GM18870 (cell line): ENCODE measurements around the gene TRMO.

Experiments
- ATAC-seq: cut with Tn5 transposase; IDR thresholded peaks from one replicate; pipeline ENCODE4 v1.9.1; 2021; ENCODE audit warnings: moderate library complexity; ENCODE audit not compliant: unreplicated experiment

TRMO gene

DNA sequence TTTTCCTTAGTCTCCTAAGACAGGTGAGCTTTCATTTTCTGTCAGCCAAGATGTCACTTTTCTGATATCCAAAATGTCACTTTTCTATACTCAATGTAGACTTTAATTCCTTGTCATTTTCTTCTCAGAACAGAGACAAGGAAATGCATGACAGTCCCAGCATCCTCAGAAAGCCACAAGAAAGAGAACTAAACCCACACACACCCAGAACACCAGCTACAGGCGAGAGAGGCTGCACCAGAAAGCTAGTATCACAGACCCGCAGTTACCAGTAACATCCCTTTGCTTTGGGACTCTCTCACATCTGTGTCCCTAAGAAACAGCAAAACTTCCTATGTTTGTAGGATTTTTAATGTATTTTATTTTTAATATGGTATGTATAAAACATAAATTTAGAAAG, 17.1 kb downstream of the TRMO start:
- ATAC-seq = no peak

DNA sequence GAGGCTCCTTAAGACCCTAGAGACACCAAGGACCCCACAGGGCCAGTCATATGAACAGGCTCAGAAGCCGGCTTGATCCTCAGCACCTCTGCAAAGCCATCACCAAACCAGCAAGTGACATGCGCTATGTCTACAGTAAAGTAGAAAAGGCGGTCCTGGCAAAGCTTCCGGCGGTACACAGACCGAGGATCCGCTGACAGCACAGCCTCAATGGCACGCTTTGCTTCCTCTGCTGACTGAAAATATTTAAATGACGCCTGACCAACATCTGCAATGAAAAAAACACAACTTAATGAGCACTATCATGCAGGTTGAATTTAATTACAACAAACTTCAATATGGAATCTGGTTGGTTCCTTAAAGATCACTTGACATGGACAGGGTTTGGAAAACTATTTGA, 17.6 kb downstream of the TRMO start:
- no peak for ATAC-seq

- ATAC-seq = no peak
These were observed 19.1 kb downstream of the TRMO start for GRCh38 chr9:97903177-97903576.

GRCh38 chr9:97900738-97901565, 21.3 kb downstream of the TRMO start:
- ATAC-seq = no peak

- no peak for ATAC-seq
These were observed 22.1 kb downstream of the TRMO start for GRCh38 chr9:97900103-97900737.

- ATAC-seq = no peak
These were observed 26.5 kb downstream of the TRMO start for GRCh38 chr9:97895695-97896332.

DNA sequence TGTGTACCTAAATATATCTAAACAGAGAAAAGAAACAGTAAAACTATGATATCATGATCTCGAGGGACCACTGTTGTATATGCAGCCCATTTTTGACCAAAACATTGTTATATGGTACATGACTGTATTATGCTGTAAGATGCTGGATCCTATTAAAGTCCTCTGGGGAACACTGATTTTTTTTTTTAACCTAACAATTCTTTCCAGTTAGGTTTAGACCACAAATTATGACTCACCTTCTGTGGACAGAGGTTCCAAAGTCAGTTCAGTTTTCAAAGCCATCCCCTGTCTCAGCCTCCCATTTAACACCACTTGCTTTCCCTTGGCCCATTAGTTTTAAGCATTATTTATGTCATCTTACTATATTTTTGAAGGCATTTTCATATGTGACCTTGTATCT, 27.1 kb downstream of the TRMO start:
- ATAC-seq = no peak

- ATAC-seq = no peak
These were observed 29.9 kb downstream of the TRMO start for GRCh38 chr9:97892421-97892820.

- ATAC-seq = no peak
These were observed 30.6 kb downstream of the TRMO start for GRCh38 chr9:97891736-97892135.

DNA sequence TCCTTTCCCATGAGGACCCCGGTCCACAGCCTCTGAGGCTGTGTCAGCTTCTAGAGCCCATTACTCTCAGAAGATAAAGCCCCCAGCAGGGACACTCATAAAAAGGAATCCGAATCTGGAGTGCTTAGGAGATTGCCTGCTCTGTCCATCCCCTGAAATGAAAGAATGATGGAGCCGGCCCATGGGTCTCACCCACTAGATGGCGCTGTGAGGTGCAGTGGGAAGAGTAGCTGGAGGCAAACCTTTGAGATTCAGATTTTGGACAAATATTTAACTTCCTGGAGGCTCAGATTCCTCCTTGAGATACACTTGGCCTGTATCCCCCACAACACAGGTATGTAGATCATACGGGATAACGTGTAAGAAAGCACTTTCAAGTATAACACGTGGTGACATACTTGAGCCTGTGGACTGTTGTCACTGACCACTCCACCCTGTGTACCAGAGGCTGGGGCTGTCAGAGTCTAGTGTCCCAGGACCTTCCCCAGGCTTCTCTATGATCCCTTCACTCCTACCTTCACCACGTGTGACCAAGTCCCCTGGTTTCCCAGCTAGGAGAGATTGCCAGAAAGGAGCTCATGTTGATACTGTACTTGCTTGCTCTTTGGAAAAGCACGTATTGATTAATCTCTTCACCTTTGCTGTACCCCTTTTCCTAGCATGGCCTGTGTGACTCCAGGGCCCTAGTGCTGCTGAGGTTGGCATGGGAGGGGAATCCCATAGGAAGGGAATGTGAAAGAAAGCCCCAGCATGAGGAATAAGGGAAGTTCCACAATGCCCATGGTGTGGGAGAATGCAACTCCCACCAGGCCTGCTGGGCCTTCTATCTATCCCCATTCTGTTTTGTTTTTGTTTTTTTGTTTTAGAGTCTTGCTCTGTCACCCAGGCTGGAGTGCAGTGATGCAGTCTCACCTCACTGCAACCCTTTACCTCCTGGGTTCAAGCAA, 32.1 kb downstream of the TRMO start:
- ATAC-seq = no peak

- no peak for ATAC-seq
These were observed 42.0 kb downstream of the TRMO start for GRCh38 chr9:97880336-97880735.

- ATAC-seq = no peak
These were observed 46.2 kb downstream of the TRMO start for GRCh38 chr9:97876061-97876460.

GRCh38 chr9:97875111-97875510, 47.2 kb downstream of the TRMO start:
- no peak for ATAC-seq

DNA sequence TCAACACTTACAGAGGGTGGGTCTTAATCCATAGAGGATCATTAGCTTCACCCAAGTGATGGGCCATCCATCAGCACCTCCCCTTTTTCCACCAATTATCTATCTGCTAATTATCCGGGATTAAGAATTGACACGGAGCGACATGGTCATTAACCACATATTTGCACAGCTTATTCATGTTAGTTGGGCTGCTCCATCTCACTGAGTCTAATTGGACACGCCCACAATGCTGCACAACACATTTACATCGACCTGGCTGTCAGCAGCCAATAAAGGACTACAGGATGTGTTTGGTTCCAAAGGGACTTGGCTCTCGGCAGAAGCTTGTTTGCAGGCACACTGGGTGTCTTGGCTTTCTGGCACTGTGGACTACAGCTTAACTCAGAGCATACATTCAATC, 47.7 kb downstream of the TRMO start:
- no peak for ATAC-seq

DNA sequence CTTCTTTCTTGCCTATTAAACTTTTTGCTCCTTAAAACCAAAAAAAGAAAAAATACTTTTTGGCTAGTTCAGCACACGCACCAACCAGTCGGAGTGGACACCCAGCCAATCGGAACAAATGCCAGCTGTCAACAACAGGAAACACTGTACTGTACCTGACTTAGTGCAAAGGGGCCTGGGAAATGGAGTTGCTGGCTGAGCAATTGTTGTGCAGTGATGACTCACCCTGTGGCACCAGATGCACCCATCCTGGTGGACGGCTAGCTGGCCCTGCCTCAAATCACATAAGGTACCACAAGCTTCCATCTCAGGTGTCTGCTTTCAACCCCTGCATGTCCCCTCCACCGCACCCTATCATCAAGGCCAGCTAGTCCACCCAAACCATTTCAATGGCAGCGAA, 48.4 kb downstream of the TRMO start:
- ATAC-seq = no peak

- no peak for ATAC-seq
These were observed 48.9 kb downstream of the TRMO start for GRCh38 chr9:97873425-97873824.

DNA sequence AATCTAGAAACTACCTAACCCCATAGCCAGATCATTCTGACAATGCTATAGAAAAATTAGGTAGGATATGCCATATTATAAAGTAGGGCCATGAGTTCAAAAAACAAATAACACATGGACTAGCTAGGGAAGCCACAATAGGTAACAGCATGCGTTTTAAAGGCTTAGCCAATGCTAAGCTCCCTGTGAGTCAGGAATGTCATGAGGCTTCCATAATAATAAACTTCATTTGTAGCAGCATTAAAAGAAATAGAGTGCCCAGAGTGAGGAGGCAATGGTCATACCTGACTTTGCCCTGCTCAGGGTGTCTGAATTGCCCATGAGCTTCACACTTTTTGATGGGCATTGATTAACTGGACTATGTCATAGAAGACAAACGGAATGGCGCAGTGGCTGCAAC, 53.4 kb downstream of the TRMO start:
- no peak for ATAC-seq

- ATAC-seq = no peak
These were observed 55.5 kb downstream of the TRMO start for GRCh38 chr9:97866848-97867247.

- ATAC-seq = no peak
These were observed 56.0 kb downstream of the TRMO start for GRCh38 chr9:97866300-97866699.

- ATAC-seq = no peak
These were observed 57.9 kb downstream of the TRMO start for GRCh38 chr9:97864396-97864795.

DNA sequence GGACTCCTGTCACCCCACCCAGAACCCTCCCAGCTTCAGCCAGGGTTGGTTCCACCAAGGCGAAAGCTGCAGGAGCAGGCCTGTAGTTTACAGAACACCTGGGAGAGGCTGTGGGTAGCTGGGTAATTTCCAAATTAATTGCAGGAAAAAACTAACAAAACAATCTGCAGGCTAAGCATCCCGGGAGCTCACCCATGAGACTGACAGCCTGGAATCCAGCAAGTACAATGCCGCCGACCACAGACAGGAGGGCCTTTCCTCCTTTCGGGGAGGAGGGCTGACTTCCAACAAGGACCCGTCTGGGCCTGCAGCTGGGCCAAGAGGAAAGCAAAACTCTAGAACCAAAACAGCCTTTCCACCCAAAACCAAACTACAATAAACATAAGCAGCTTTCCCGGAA, 59.0 kb downstream of the TRMO start:
- no peak for ATAC-seq
